ENCODE results near the gene MICOS13. TPM values are rescaled to one million over a fixed set of nuclear protein-coding genes. Genes with fewer than 3 reads are reported as not detected.
A peak's percentile ranks its signal among the peaks of the same experiment; 100 is the strongest.

MICOS13 gene
- total and polyA plus RNA-seq, 2 experiments from 2014 or later, result 15.5 to 54.6 TPM

DNA sequence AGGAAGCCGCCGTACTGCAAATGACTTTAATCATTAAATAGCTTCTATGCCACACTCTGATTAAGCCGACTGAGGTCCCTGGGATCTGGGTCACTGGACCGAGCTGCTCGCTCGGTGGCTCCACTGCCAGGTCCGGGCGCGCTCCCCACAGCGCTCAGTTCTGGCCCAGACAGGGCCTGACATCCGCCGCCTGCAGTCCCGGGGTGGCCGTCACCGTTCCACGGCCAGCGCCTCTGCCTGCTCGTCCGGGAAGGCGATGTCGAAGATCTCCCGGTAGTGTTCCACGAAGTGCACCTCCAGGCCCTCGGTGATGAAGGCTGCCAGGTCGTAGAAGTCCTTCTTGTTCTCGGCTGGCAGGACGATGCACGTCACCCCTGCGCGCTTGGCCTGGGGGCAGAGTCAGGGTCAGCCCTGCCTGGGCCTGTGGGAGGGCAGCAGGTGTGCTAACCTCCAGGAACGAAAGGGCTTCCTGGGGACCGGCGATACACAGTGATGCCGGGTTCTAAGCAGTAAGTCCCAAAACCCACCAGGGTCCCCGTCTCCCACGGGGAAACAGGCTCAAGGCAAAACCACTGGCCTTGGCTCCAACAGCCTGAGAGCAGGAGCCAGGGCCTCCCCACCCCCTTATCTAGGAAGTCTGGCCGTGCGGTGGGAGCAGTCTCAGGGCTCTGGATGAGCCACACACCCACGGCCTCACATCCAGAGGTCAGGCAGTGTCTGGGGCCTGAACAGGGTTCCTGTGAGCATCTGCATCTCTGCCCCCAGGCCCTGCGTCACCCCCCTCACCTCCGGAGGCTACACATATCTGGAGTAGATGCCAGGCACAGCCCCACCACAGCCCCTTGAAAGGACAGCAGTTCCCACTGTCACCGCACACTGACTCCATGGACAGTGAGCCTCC lies 11.8 kb upstream of the MICOS13 start:
- H2AFZ ChIP-seq, result no peak overlapping the region

More for the DNA sequence above, 11.8 kb upstream of the MICOS13 start:
- Mint-ChIP-seq H3K9me3 (peaks cover 8% of the 10 kb centered on the region; the same call in 1 of the 3 replicates), H3K36me3 (ENCODE audit: low read depth) (peaks cover 61% of the 10 kb centered on the region), H3K27me3 (ENCODE audit: insufficient read depth, low read depth, poor library complexity) (peaks cover 54% of the 10 kb centered on the region), H3K4me1 (peaks cover 6% of the 10 kb centered on the region; the same call in 1 of the 3 replicates), H3K4me3 (peak overlapping the region; percentile 100), H3K27ac (peak overlapping the region; percentile 77; the same call in 1 of the 2 replicates)
- H3K27me3 ChIP-seq (ENCODE audit: insufficient read depth), result no peaks in the 10 kb centered on the region
- H3K4me1 ChIP-seq (ENCODE audit: insufficient read depth), result no peaks in the 10 kb centered on the region
- no peaks in the 10 kb centered on the region for H3K36me3 ChIP-seq (ENCODE audit: insufficient read depth)
- H3K9me2 ChIP-seq (ENCODE audit: insufficient read depth), result no peaks in the 10 kb centered on the region
- H3K4me2 ChIP-seq, result peak overlapping the region; percentile 93
- H3K79me2 ChIP-seq (replicated peaks; ENCODE audit: insufficient read depth), result peaks cover 27% of the 10 kb centered on the region
- H3K4me3 ChIP-seq, result peak overlapping the region; percentile 100
- peak; percentile 4 for DNase-seq (ENCODE audit: low spot score)
- peak overlapping the region; percentile 66; the same call in 1 of the 2 replicates for H3K27ac ChIP-seq (ENCODE audit: low read depth)
- no peak for ATAC-seq
- TF ChIP-seq, protein P1, sequence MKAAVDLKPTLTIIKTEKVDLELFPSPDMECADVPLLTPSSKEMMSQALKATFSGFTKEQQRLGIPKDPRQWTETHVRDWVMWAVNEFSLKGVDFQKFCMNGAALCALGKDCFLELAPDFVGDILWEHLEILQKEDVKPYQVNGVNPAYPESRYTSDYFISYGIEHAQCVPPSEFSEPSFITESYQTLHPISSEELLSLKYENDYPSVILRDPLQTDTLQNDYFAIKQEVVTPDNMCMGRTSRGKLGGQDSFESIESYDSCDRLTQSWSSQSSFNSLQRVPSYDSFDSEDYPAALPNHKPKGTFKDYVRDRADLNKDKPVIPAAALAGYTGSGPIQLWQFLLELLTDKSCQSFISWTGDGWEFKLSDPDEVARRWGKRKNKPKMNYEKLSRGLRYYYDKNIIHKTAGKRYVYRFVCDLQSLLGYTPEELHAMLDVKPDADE (IDR thresholded peaks at IDR 0.05), result no peak
- TF ChIP-seq, protein P2, sequence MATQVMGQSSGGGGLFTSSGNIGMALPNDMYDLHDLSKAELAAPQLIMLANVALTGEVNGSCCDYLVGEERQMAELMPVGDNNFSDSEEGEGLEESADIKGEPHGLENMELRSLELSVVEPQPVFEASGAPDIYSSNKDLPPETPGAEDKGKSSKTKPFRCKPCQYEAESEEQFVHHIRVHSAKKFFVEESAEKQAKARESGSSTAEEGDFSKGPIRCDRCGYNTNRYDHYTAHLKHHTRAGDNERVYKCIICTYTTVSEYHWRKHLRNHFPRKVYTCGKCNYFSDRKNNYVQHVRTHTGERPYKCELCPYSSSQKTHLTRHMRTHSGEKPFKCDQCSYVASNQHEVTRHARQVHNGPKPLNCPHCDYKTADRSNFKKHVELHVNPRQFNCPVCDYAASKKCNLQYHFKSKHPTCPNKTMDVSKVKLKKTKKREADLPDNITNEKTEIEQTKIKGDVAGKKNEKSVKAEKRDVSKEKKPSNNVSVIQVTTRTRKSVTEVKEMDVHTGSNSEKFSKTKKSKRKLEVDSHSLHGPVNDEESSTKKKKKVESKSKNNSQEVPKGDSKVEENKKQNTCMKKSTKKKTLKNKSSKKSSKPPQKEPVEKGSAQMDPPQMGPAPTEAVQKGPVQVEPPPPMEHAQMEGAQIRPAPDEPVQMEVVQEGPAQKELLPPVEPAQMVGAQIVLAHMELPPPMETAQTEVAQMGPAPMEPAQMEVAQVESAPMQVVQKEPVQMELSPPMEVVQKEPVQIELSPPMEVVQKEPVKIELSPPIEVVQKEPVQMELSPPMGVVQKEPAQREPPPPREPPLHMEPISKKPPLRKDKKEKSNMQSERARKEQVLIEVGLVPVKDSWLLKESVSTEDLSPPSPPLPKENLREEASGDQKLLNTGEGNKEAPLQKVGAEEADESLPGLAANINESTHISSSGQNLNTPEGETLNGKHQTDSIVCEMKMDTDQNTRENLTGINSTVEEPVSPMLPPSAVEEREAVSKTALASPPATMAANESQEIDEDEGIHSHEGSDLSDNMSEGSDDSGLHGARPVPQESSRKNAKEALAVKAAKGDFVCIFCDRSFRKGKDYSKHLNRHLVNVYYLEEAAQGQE (IDR thresholded peaks at IDR 0.05; ENCODE audit: unreplicated experiment), result no peak
- TF ChIP-seq CREB1 (CRISPR knock-in tag; IDR thresholded peaks at IDR 0.05; ENCODE audit: low read depth) (no peak), ZNF114 (CRISPR knock-in tag; IDR thresholded peaks at IDR 0.05) (no peak), POLR2AphosphoS5 (IDR thresholded peaks at IDR 0.05; ENCODE audit: low read depth) (peak; percentile 25)
- H3F3A ChIP-seq (replicated peaks; ENCODE audit: low read depth), result peaks cover 20% of the 10 kb centered on the region
- H4K20me1 ChIP-seq (replicated peaks; ENCODE audit: insufficient read depth), result peaks cover 6% of the 10 kb centered on the region; the same call in 1 of the 2 replicates

Data from GM23338 (cell line).